Ovary (tissue), 9 donors: ENCODE results near the gene TM4SF18. TPM values are rescaled to one million over a fixed set of nuclear protein-coding genes. Genes with fewer than 3 reads are reported as not detected.

Experiments
- DNase-seq, 5 donors: peaks; one replicate each; pipeline ENCODE4 v3.0.0-alpha.2; 2019 to 2020
- H3K27ac ChIP-seq, 2 donors: fragments of 200-600 bp; one replicate each; pipeline versions ENCODE4 v1.5.1 to v1.8.0; 2019 to 2022
- H3K27me3 ChIP-seq: fragments of 200-600 bp; one replicate; pipeline ENCODE4 v1.8.0; 2022
- H3K36me3 ChIP-seq: fragments of 200-600 bp; sonication (generic); one replicate; pipeline ENCODE4 v1.5.1; 2019
- H3K4me1 ChIP-seq: one replicate; pipeline ENCODE4 v1.8.1; 2013; ENCODE audit warnings: mild to moderate bottlenecking, moderate library complexity; ENCODE audit not compliant: insufficient read depth
- H3K4me3 ChIP-seq: fragments of 200-600 bp; sonication (generic); one replicate; pipeline ENCODE4 v1.5.1; 2017
- H3K9me3 ChIP-seq, 2 donors: fragments of 200-600 bp in 1 of 2; sonication (generic) in 1 of 2; one replicate each; pipeline versions ENCODE4 v1.5.1 to v1.8.1; 2013 to 2019; ENCODE audit warnings: mild to moderate bottlenecking in 1 of 2, moderate library complexity in 1 of 2
- EP300 ChIP-seq: sonication (generic); formaldehyde crosslinking; IDR thresholded peaks from one replicate; pipeline ENCODE4 v1.6.1; 2017; ENCODE audit warnings: antibody characterized with exemption
- POLR2A ChIP-seq: fragments of 450-650 bp; IDR thresholded peaks from one replicate; pipeline ENCODE4 v1.6.1; 2017; ENCODE audit warnings: antibody characterized with exemption, mild to moderate bottlenecking, moderate library complexity
- WGBS, 3 donors: extraction: QIAGEN DNeasy Blood & Tissue Kit in 1 of 3; methylation state at CpG; one replicate each; pipeline versions ENCODE4 v1.1.5 to v1.1.7; 2013 to 2017; 5-methylcytosine and 5-hydroxymethylcytosine counted together
- intact Hi-C, 4 donors: fragments of 100-400 bp; cut with DNase I; formaldehyde crosslinking; loops; one replicate each; pipeline versions ENCODE4 v1.11.0 to v1.15.1; 2022 to 2023
- polyA plus RNA-seq, 2 donors: library from polyadenylated mRNA; stranded (reverse); fragments of 200-250 nt in 1 of 2; fragments of 350-450 nt in 1 of 2; fragmentation: Illumina TruSeq in 1 of 2; extraction: RNeasy Lipid Tissue Mini Kit (QIAGEN cat#74804) in 1 of 2; gene quantifications; one replicate each; pipeline ENCODE4 v1.2.3, GENCODE V29; 2013 to 2014
- total RNA-seq, 7 donors: library from RNA; depleted of rRNA in 2 of 7; stranded (reverse); fragments of >200 nt in 2 of 7; fragmentation: NEBNext Ultra II Directional in 3 of 7; extraction: Animal tissue kit (Norgen Biotek cat#: 25700) in 3 of 7; gene quantifications; one replicate each; pipeline versions ENCODE4 v1.1.0 to v1.2.4, GENCODE V29; 2016 to 2023
- TF ChIP-seq, protein P1 (sequence below), 3 donors: fragments of 450-650 bp in 2 of 3; fragments of 200-600 bp in 1 of 3; IDR thresholded peaks; one replicate each; pipeline versions ENCODE4 v1.5.1 to v1.8.0; 2016 to 2022; ENCODE audit warnings: antibody characterized with exemption in 3 of 3, mild to moderate bottlenecking in 1 of 3
- donor health status: DM: no; HTN: no; CAD: no; lungs with moderate emphysema.
- donor health status: DM: no; HTN: no; CAD: no.
- donor health status: Bipolar disorder and iron deficiency.
- donor health status: DM: yes; HTN: yes; CAD: no.
- donor health status: DM: no; HTN: no; CAD: no.
- donor health status: DM: yes; HTN: yes; CAD: no.

The TM4SF18 gene
- total and polyA plus RNA-seq, 9 donors, result 2.4 to 16.3 (median 4.8) TPM

DNA sequence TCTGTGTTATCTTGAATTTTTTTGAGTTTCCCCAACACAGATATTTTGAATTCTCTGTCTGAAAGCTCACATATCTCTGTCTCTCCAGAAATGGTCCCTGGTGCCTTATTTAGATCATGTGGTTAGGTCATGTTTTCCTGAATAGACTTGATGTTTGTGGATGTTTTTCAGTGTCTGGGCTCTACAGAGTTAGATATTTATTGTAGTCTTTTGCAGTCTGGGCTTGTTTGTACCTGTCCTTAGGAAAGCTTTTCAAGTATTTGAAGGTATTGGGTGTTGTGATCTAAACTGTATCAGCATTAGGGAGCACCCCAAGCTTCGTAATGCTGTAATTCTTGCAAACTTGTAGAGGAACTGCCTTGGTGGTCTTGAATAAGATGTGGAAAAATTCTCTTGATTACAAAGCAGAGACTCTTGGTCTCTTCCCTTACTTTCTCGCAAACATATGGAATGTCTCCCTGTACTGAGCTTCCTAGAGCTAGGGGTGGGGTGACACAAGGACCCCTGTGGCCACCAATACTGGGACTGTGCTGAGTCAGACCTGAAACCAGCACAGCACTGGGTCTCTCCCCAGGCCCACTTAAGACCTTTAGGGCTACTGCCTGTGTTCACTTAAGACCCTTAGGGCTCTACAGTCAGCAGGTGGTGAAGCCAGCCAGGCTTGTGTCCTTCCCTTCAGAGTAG lies 26.5 kb downstream of the TM4SF18 start:
- no peak for DNase-seq
- Histone ChIP-seq H3K4me3 (no peak overlapping the region), H3K27me3 (no peaks in the 10 kb centered on the region), H3K36me3 (no peaks in the 10 kb centered on the region), H3K4me1 (no peaks in the 10 kb centered on the region), H3K27ac (no peak overlapping the region), H3K9me3 (no peaks in the 10 kb centered on the region)
- WGBS, 3 donors, result 95 to 98% (median 98%) methylated on average over 2 of the region's 2 CpGs
- intact Hi-C loops, result loop anchor here in 1 of 4 donors (10.0 kb wide), 1 partner anchor 878 kb away; no protein-coding TSS in a partner anchor
- TF ChIP-seq POLR2A, result no peak
- no peak for TF ChIP-seq EP300
- TF ChIP-seq, protein P1, sequence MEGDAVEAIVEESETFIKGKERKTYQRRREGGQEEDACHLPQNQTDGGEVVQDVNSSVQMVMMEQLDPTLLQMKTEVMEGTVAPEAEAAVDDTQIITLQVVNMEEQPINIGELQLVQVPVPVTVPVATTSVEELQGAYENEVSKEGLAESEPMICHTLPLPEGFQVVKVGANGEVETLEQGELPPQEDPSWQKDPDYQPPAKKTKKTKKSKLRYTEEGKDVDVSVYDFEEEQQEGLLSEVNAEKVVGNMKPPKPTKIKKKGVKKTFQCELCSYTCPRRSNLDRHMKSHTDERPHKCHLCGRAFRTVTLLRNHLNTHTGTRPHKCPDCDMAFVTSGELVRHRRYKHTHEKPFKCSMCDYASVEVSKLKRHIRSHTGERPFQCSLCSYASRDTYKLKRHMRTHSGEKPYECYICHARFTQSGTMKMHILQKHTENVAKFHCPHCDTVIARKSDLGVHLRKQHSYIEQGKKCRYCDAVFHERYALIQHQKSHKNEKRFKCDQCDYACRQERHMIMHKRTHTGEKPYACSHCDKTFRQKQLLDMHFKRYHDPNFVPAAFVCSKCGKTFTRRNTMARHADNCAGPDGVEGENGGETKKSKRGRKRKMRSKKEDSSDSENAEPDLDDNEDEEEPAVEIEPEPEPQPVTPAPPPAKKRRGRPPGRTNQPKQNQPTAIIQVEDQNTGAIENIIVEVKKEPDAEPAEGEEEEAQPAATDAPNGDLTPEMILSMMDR (IDR thresholded peaks at IDR 0.05), result no peak

DNA sequence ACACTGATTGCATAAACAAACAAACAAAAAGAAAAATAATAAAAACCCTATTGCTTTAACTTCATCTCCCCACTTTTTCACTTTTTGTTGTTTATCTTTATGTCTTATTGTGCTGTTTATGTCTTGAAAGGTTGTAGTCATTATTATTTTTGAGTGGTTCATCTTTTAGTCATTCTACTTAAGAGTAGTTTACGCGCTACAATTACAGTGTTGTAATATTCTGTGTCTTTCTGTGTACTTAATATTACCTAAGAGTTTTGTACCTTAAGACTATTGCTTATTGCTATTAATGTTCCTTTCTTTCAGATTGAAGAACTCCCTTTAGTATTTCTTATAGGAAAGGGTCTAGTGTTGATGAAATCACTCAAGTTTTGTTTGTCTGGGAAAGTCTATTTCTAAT lies 28.1 kb downstream of the TM4SF18 start:
- Histone ChIP-seq H3K4me3 (no peak overlapping the region), H3K9me3 (no peaks in the 10 kb centered on the region), H3K4me1 (no peaks in the 10 kb centered on the region), H3K27me3 (no peaks in the 10 kb centered on the region), H3K27ac (no peak overlapping the region), H3K36me3 (no peaks in the 10 kb centered on the region)
- DNase-seq, result no peak
- TF ChIP-seq POLR2A (no peak), EP300 (no peak)
- TF ChIP-seq, protein P1 (IDR thresholded peaks at IDR 0.05), result no peak
- WGBS, 3 donors, result 98 to 100% (median 100%) methylated on average over 2 of the region's 2 CpGs
- intact Hi-C loops, result loop anchor here in 1 of 4 donors (10.0 kb wide), 1 partner anchor 879 kb away; no protein-coding TSS in a partner anchor

DNA sequence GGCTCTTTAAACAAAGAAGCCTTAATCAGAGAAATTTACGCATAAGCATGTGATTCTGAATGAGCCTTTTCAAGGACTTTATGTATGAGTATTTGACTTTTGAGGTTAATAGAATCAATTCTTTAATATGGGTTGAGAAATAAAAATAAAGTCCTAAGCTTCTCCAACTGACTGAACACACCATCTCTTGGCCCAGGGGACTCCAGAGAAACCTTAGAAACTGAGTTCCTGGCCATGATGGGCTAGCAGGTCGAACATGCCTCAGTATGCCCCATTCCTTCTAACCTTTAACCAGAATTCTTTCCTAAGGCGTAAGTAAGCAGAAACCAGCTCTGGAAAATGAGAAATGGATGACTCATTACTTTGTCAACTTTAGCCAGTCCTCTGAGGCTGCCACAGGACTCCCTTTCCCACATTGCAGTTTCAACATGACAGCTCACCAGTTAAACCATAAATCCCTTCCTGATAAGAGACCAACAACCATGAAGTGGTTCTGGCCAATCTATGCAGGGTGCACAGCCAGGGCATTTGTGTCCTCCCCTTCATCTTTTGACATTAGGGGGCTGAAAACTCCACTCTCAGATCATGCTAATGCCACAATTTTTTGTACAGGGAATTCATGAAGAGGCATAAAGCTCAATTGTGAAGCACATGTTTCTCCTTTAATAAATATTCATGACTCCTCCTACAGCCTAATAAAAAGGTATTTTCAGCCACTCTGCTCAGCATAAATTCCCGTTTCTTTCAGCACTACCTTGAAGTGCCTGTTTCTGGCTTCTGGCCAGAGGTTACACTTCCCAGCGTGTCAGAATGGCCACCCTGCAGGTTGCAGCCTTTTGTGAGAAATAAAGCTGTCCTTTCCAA lies 33.3 kb downstream of the TM4SF18 start:
- DNase-seq, result no peak
- 24 to 34% (median 26%) methylated on average over 5 of the region's 5 CpGs for WGBS, 3 donors

DNA sequence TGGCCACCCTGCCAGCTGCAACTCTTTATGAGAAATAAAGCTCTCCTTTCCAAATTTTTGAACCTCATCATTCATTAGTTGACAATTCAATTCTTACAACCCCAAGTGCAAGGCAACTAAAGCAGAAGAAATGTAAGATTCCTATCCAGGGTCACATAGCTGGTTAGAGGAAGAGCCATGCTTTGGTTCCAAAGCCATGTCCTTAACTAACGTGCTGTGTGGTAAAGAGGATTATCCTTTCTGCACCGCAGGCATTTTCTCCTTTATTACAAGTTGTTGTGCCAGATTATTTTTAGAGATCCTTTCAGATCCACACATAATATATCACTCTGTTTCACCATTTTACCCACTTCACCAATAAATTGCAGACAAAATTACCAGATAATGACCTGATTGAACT lies 36.5 kb downstream of the TM4SF18 start:
- no peaks in the 10 kb centered on the region for H3K27me3 ChIP-seq
- no peak overlapping the region for H3K4me3 ChIP-seq
- peaks cover 1% of the 10 kb centered on the region for H3K4me1 ChIP-seq
- intact Hi-C loops, result loop anchor here in 1 of 4 donors (10.0 kb wide), 1 partner anchor 178 kb away; the partner anchor contains the start of gene TM4SF4
- no peak for DNase-seq
- H3K9me3 ChIP-seq, result no peaks in the 10 kb centered on the region
- TF ChIP-seq POLR2A, result no peak
- no peak for TF ChIP-seq EP300
- TF ChIP-seq, protein P1 (IDR thresholded peaks at IDR 0.05), result no peak
- H3K27ac ChIP-seq, result no peak overlapping the region
- WGBS, 3 donors, result 94 to 97% (median 97%) methylated on average over 2 of the region's 2 CpGs
- no peaks in the 10 kb centered on the region for H3K36me3 ChIP-seq

More for the DNA sequence above, 33.3 kb downstream of the TM4SF18 start:
- Histone ChIP-seq H3K27me3 (no peaks in the 10 kb centered on the region), H3K36me3 (no peaks in the 10 kb centered on the region), H3K4me3 (no peak overlapping the region), H3K27ac (no peak overlapping the region), H3K9me3 (no peaks in the 10 kb centered on the region), H3K4me1 (peaks cover 1% of the 10 kb centered on the region)
- TF ChIP-seq POLR2A, result no peak
- TF ChIP-seq, protein P1 (IDR thresholded peaks at IDR 0.05), result no peak
- TF ChIP-seq EP300, result no peak
- intact Hi-C loops, result loop anchor here in 2 of 4 donors (10.0 kb wide), 2 partner anchors 175 to 885 kb away; partner anchors contain the start of gene TM4SF4 (in 1 of the 2)
